Neural cell (in vitro differentiated cells): Measurements from ENCODE around the gene SNRPD1.

Source experiments
- CTCF ChIP-seq: fragments of 450-650 bp; IDR thresholded peaks from 2 replicates; pipeline ENCODE4 v1.5.1; 2014; ENCODE audit warnings: antibody characterized with exemption, mild to moderate bottlenecking, moderate library complexity; ENCODE audit not compliant: poor library complexity, severe bottlenecking
- EP300 ChIP-seq: fragments of 450-650 bp; conservative IDR thresholded peaks from 2 replicates; pipeline ENCODE4 v1.6.1; 2014; ENCODE audit warnings: antibody characterized with exemption, mild to moderate bottlenecking, moderate library complexity; ENCODE audit not compliant: poor library complexity, severe bottlenecking
- EZH2 ChIP-seq: fragments of 200-600, 300-800 bp; shearing (Covaris generic), sonication (generic); IDR thresholded peaks from 2 replicates; pipeline ENCODE4 v1.6.1; 2014; ENCODE audit warnings: antibody characterized with exemption, low read length, borderline replicate concordance, mild to moderate bottlenecking; ENCODE audit not compliant: insufficient read depth, poor library complexity, severe bottlenecking
- POLR2AphosphoS5 ChIP-seq: IDR thresholded peaks from 2 replicates; pipeline ENCODE4 v1.6.1; 2012
- RAD21 ChIP-seq: fragments of 450-650 bp; conservative IDR thresholded peaks from 2 replicates; pipeline ENCODE4 v1.6.1; 2014; ENCODE audit warnings: antibody characterized with exemption, mild to moderate bottlenecking, moderate library complexity
- REST ChIP-seq: IDR thresholded peaks from 2 replicates; pipeline ENCODE4 v1.6.1; 2012; ENCODE audit warnings: borderline replicate concordance
- SMC3 ChIP-seq: fragments of 450-650 bp; conservative IDR thresholded peaks from 2 replicates; pipeline ENCODE4 v1.6.1; 2014; ENCODE audit warnings: antibody characterized with exemption, mild to moderate bottlenecking, moderate library complexity; ENCODE audit not compliant: poor library complexity
- TAF1 ChIP-seq: IDR thresholded peaks from 2 replicates; pipeline ENCODE4 v1.6.1; 2012; ENCODE audit warnings: low read depth

- TF ChIP-seq EP300 (no peak), CTCF (no peak), SMC3 (no peak), TAF1 (no peak), EZH2 (no peak), REST (no peak), RAD21 (no peak), POLR2AphosphoS5 (no peak)
These were observed 38.2 kb downstream of the SNRPD1 start for GRCh38 chr18:21650311-21650710.
